Osteoblast (primary cell): ENCODE measurements around the gene SLC12A5. TPM values are rescaled to one million over a fixed set of nuclear protein-coding genes. Genes with fewer than 3 reads are reported as not detected.

Experiments
- DNase-seq: peaks from one replicate; pipeline ENCODE4 v3.0.0; 2011; ENCODE audit warnings: low spot score, mixed read lengths; ENCODE audit not compliant: insufficient read length; ENCODE audit errors: missing footprints
- H2AFZ ChIP-seq: 2 replicates; pipeline ENCODE4 v1.6.0; 2011; ENCODE audit warnings: mild to moderate bottlenecking, low read length
- H3K27ac ChIP-seq: 2 replicates; pipeline ENCODE4 v1.5.1; 2011; ENCODE audit warnings: mild to moderate bottlenecking, low read depth, low read length, moderate library complexity
- H3K27me3 ChIP-seq: 2 replicates; pipeline ENCODE4 v1.6.0; 2012; ENCODE audit warnings: mild to moderate bottlenecking, control low read depth, inconsistent platforms, low read length, moderate library complexity; ENCODE audit not compliant: insufficient read depth
- H3K36me3 ChIP-seq: 2 replicates; pipeline ENCODE4 v1.5.1; 2011; ENCODE audit warnings: mild to moderate bottlenecking, low read length, control low read depth, moderate library complexity; ENCODE audit not compliant: insufficient read depth
- H3K4me1 ChIP-seq: 2 replicates; pipeline ENCODE4 v1.5.1; 2011; ENCODE audit warnings: mild to moderate bottlenecking, low read length, control low read depth, moderate library complexity; ENCODE audit not compliant: insufficient read depth
- H3K4me2 ChIP-seq: 2 replicates; pipeline ENCODE4 v1.6.0; 2011; ENCODE audit warnings: mild to moderate bottlenecking, low read length; ENCODE audit not compliant: insufficient read depth
- H3K4me3 ChIP-seq: fragments of 200-600 bp; sonication (generic); 3 replicates; pipeline ENCODE4 v1.5.1; 2012; ENCODE audit warnings: mild to moderate bottlenecking, low read length, inconsistent platforms; ENCODE audit not compliant: insufficient read depth
- H3K79me2 ChIP-seq: 2 replicates; pipeline ENCODE4 v1.6.0; 2012; ENCODE audit warnings: mild to moderate bottlenecking, low read length, control low read depth, inconsistent platforms; ENCODE audit not compliant: insufficient read depth
- H3K9me3 ChIP-seq: 2 replicates; pipeline ENCODE4 v1.5.1; 2011; ENCODE audit warnings: low read depth, low read length, control low read depth
- H4K20me1 ChIP-seq: 2 replicates; pipeline ENCODE4 v1.6.0; 2012; ENCODE audit warnings: mild to moderate bottlenecking, low read length, control low read depth; ENCODE audit not compliant: insufficient read depth
- CTCF ChIP-seq: IDR thresholded peaks from 2 replicates; pipeline ENCODE4 v1.5.1; 2011; ENCODE audit warnings: mild to moderate bottlenecking, low read depth, low read length, moderate library complexity; ENCODE audit errors: extremely low read depth
- total RNA-seq: library from RNA; depleted of rRNA; stranded (reverse); fragments of >200 nt; gene quantifications from 2 replicates; pipeline ENCODE4 v1.2.3, GENCODE V29; 2012

Gene SLC12A5
- total RNA-seq, 1 donor = under 0.01 TPM

DNA sequence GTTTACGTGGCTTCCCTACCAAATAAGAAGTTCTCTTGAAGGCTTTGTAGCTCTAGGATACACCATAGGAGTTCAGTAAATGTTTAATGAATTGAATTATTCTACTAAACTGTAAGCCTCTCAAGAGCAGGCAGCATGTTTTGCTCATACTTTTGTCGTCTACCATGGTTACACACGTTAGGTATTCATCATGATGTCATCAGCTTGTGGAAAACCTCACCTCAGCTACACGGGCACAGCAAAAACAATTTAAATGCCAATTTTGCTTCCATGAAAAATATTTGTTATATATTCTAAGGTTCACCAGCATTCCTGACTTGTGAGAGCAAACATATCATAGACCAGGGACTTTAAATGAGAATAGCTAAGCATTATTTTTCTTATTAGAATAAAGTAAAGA lies 44.0 kb downstream of the SLC12A5 start:
- no peak for TF ChIP-seq CTCF
- H3K79me2 ChIP-seq = peaks cover 50% of the 10 kb centered on the region
- H3K4me2 ChIP-seq = no peak overlapping the region
- H3K27ac ChIP-seq = no peak overlapping the region
- no peaks in the 10 kb centered on the region for H3K9me3 ChIP-seq
- no peak for DNase-seq
- peaks cover 52% of the 10 kb centered on the region for H4K20me1 ChIP-seq
- H3K4me3 ChIP-seq = no peak overlapping the region
- H2AFZ ChIP-seq = no peak overlapping the region
- H3K36me3 ChIP-seq = peaks cover 36% of the 10 kb centered on the region
- peaks cover 19% of the 10 kb centered on the region for H3K4me1 ChIP-seq
- no peaks in the 10 kb centered on the region for H3K27me3 ChIP-seq

GRCh38 chr20:46073443-46073842 lies 44.4 kb downstream of the SLC12A5 start:
- peaks cover 54% of the 10 kb centered on the region for H3K79me2 ChIP-seq
- H2AFZ ChIP-seq = no peak overlapping the region
- H3K4me1 ChIP-seq = peaks cover 19% of the 10 kb centered on the region
- no peak for DNase-seq
- H3K36me3 ChIP-seq = peaks cover 36% of the 10 kb centered on the region
- no peak for TF ChIP-seq CTCF
- H3K9me3 ChIP-seq = no peaks in the 10 kb centered on the region
- no peak overlapping the region for H3K27ac ChIP-seq
- H3K4me2 ChIP-seq = no peak overlapping the region
- no peak overlapping the region for H3K4me3 ChIP-seq
- H4K20me1 ChIP-seq = peaks cover 56% of the 10 kb centered on the region
- H3K27me3 ChIP-seq = no peaks in the 10 kb centered on the region

- peaks cover 38% of the 10 kb centered on the region for H3K36me3 ChIP-seq
- TF ChIP-seq CTCF = no peak
- H3K4me1 ChIP-seq = peaks cover 19% of the 10 kb centered on the region
- no peak overlapping the region for H3K4me3 ChIP-seq
- H3K9me3 ChIP-seq = no peaks in the 10 kb centered on the region
- DNase-seq = no peak
- no peak overlapping the region for H3K27ac ChIP-seq
- H2AFZ ChIP-seq = no peak overlapping the region
- no peak overlapping the region for H3K4me2 ChIP-seq
- peaks cover 60% of the 10 kb centered on the region for H3K79me2 ChIP-seq
- no peaks in the 10 kb centered on the region for H3K27me3 ChIP-seq
- peaks cover 60% of the 10 kb centered on the region for H4K20me1 ChIP-seq
Measured at GRCh38 chr20:46074006-46074405, 45.0 kb downstream of the SLC12A5 start.

- peaks cover 35% of the 10 kb centered on the region for H3K36me3 ChIP-seq
- peaks cover 3% of the 10 kb centered on the region for H3K4me1 ChIP-seq
- H3K4me3 ChIP-seq = no peak overlapping the region
- no peak for TF ChIP-seq CTCF
- no peaks in the 10 kb centered on the region for H3K9me3 ChIP-seq
- peaks cover 78% of the 10 kb centered on the region for H3K79me2 ChIP-seq
- no peak for DNase-seq
- H3K4me2 ChIP-seq = no peak overlapping the region
- H4K20me1 ChIP-seq = peaks cover 66% of the 10 kb centered on the region
- H2AFZ ChIP-seq = no peak overlapping the region
- no peak overlapping the region for H3K27ac ChIP-seq
- H3K27me3 ChIP-seq = no peaks in the 10 kb centered on the region
Measured at GRCh38 chr20:46076806-46077205, 47.8 kb downstream of the SLC12A5 start.
